HL-60/S4 treated with retinoic acid at 250 ng/mL for 4 days and 3 days (cell line): ENCODE results near the gene RRP9.

Experiments used
- in situ Hi-C: fragments of 300-500 bp; cut with MboI; formaldehyde crosslinking; loops from 2 replicates; pipeline ENCODE4 v1.7.0; 2022; ENCODE audit warnings: low sequenced_read_pairs

RRP9 gene

DNA sequence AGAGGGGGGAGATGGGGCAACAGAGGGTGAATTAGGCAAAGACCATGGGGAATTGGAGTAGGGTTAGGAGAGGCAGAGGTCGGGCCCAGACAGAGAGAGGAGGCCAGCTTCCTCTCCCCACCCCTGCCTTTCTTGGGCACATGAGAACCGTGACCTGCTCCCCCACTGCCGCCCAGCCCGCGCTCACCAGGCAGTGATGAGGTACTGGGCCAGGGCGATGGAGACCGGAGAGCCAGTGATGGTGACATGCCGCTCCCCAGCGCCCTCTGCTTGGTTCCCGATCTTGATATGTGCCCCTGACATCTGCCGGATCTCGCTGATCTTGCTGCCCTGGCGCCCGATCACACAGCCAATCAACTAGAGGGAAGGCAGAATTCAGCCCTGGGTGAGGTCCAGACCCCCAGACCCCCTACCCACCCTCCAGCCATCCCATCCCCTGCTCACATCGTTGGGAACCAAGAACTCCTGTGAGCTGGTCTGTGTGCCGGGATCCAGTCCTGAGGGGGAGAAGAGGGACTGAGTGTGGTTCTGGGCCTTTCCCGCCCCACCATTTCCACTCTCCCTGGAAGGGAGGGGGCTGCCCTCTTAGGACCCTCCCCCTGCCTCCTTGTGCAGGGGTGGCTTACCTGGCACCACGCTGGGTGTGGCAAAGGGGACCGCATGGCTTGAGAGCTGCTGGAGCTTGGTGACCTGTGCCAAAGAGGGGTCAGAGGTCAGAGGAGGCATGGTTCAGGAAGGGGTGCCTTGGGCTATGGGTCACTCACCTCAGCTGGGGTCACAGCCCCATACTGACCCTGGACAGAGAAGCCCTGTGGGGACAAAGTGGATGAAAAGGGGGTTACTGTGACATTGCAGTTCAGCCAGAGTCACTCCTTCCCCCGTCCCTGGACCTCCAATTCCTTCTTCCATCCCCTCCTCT, 17.2 kb upstream of the RRP9 start:
- in situ Hi-C loops: no loop called here

DNA sequence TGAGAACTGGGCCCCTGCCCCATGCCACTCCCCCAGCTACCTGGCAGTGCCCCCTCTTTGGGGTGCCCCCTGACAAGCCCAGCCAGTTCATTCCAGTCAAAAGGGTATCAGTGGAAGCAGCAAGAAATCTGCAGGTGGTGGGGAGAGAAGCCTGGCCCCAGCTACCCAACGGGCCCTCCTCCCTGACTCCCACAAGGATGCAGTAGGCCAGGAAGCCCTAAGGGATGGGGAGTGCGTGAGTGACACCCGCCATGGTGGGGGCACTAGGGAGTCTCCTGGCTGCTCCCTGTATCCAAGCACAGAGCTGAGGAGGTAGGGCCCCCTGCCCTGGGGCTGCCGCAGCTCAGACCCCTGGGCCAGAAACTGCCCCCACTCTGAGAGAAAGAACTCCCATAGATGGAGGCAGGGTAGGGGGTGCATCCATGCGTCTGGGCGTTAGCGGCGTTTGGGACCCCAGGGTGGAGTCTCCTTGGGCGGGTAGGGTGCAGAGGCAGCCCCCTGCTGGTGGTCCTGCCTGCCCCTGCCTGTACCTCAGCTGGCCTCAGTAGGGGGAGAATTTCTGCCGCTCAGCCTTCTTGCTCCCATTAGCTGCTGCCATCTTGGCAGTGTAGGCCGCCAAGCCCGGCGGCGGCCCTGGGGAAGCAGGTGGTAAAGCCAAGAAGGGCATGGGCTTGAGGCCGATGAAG, 16.0 kb upstream of the RRP9 start:
- in situ Hi-C loops: no loop called here

DNA sequence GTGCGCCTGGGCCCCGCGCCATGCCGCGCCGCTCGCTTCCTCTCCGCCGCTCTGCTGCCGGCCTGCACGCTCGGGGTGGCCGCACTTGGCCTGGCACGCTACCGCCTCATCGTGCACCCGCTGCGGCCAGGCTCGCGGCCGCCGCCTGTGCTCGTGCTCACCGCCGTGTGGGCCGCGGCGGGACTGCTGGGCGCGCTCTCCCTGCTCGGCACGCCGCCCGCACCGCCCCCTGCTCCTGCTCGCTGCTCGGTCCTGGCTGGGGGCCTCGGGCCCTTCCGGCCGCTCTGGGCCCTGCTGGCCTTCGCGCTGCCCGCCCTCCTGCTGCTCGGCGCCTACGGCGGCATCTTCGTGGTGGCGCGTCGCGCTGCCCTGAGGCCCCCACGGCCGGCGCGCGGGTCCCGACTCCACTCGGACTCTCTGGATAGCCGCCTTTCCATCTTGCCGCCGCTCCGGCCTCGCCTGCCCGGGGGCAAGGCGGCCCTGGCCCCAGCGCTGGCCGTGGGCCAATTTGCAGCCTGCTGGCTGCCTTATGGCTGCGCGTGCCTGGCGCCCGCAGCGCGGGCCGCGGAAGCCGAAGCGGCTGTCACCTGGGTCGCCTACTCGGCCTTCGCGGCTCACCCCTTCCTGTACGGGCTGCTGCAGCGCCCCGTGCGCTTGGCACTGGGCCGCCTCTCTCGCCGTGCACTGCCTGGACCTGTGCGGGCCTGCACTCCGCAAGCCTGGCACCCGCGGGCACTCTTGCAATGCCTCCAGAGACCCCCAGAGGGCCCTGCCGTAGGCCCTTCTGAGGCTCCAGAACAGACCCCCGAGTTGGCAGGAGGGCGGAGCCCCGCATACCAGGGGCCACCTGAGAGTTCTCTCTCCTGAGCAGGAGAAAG, 14.4 kb upstream of the RRP9 start:
- in situ Hi-C loops: no loop called here

DNA sequence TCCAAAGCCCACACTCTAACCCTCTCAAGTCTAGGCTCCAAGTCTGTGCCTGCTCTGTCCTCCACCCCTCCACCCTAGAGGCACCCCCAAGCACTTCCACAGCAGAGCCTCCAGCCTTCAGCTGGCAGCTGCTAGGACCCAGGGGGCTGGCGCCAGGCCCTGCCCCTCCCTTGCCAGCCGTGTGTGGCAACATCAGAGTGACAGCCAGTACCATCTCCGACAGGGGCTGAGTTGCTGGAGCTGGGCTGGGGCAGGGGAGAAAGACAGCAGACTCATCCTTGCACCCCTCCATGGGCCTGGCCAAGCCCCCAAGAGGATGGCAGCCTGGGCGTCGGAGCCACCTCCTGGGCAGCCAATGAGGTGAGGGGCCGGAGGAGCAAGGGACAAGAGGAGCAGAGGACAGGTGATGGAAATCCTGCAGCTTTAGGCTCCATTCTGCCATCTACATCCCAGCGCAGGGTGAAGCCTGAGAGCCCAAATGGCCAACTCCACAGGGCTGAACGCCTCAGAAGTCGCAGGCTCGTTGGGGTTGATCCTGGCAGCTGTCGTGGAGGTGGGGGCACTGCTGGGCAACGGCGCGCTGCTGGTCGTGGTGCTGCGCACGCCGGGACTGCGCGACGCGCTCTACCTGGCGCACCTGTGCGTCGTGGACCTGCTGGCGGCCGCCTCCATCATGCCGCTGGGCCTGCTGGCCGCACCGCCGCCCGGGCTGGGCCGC, 13.6 kb upstream of the RRP9 start, which contains the start of gene GPR62:
Gene GPR62, plus strand, starts transcription at position 207 of the 718 bp plus-strand sequence. Its CDS starts 272 bp downstream, at position 479.
- in situ Hi-C loops: no loop called here

DNA sequence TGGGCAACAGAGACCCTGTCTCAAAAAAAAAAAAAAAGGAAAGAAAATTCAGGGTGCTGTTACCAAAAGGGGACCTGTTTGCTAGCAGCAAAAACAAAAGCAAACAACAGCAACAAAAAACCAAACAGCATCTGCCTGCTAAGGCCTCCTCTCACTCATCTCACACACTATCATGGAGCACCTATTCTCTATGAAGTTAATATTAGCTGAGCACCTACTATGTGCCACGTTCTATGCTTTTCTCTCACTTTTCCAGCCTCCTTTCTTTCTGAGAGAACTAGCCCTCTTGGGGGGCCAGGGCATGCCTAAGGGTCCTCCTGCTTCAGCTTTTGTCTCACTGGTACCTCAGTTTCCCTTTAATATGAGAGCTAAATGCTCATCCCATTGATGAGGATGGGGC, 13.0 kb upstream of the RRP9 start:
- in situ Hi-C loops: no loop called here

DNA sequence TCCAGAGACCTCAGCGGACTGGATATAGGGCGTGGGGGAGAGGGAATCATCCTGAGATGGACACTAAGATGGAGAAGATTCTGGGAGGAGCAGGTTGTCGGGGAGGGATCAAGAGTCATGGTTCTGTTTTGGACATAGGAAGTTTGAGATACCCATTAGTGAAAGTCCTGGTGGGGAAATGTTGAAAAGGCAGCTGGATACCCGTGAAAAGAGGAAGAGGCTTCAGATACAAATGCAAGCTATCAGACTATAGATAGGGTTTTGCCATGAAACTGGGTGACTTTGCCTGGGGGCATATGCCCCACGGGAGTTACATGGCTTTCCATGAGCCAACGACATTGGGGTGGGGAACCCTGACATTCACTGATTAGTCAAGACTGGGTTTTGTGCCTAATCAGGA, 12.4 kb upstream of the RRP9 start:
- in situ Hi-C loops: no loop called here

DNA sequence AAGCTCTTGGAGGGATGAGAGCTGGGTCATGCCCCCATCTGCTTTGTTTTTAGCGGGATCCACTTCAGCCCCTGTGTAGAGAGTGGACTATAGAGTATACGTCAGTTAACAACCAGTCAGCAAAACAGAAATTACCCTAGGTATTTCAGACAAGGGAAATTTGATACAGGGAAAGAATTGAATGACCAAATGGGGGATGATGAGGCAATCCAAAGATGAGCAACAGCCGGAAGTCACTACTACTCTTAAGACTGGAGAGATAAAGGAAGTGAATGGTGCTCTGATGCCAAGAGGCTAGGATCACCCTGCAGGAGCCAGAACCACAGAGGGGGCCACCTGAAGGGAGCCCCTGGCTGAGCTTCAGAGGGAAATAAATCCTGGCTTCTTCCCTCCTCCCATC, 11.7 kb upstream of the RRP9 start:
- in situ Hi-C loops: no loop called here

DNA sequence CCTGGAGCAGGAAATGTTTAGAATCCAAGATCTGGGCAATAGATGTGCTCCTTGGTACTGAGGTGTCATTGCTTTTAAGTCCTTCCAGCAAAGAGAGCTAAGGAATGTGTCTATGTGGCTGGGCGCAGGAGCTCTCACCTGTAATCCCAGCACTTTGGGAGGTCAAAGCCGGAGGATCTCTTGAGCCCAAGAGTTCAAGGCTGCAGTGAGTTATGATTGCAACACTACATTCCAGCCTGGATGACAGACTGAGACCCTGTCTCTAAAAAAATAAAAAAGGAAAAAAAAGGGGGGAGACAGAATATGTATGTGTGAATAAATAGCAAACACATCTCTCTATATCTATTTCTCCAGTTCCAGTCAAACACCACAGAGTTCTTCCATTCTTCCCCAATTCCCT, 9.2 kb upstream of the RRP9 start:
- in situ Hi-C loops: no loop called here

GRCh38 chr3:51949121-51949520, 7.4 kb upstream of the RRP9 start:
- in situ Hi-C loops: no loop called here

GRCh38 chr3:51948016-51948580, 6.4 kb upstream of the RRP9 start:
- in situ Hi-C loops: no loop called here

DNA sequence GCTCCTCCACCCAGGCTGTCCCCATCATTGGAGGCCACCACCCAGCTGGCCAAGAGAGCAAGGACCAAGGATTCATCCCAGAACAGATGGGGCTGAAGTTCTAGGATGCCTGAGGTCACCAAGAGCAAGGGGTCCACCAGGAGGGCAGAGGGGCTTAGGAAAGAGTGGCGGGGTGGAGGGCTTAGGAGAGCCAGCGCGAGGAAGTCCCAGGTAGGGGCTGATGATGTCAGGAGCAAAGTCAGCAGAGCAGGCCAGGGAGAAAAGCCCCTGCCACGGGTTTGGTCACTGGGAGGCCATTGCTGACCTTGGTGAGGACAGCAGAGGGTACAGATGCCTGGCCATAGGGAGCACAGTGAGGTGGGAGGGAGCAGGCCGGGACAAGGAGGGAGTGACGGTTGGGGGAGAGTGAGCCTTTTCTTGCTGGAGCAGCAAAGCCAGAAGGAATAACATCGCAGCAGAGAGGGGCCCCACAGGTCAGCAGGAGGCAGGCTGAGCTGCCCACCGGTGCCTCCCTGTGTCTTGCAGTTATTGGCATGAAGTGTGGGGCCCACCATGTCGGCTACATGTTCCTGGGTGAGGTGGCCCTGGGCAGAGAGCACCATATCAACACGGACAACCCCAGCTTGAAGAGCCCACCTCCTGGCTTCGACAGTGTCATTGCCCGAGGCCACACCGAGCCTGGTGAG, 5.7 kb upstream of the RRP9 start:
- in situ Hi-C loops: no loop called here

GRCh38 chr3:51946796-51947195, 5.1 kb upstream of the RRP9 start:
- in situ Hi-C loops: no loop called here

DNA sequence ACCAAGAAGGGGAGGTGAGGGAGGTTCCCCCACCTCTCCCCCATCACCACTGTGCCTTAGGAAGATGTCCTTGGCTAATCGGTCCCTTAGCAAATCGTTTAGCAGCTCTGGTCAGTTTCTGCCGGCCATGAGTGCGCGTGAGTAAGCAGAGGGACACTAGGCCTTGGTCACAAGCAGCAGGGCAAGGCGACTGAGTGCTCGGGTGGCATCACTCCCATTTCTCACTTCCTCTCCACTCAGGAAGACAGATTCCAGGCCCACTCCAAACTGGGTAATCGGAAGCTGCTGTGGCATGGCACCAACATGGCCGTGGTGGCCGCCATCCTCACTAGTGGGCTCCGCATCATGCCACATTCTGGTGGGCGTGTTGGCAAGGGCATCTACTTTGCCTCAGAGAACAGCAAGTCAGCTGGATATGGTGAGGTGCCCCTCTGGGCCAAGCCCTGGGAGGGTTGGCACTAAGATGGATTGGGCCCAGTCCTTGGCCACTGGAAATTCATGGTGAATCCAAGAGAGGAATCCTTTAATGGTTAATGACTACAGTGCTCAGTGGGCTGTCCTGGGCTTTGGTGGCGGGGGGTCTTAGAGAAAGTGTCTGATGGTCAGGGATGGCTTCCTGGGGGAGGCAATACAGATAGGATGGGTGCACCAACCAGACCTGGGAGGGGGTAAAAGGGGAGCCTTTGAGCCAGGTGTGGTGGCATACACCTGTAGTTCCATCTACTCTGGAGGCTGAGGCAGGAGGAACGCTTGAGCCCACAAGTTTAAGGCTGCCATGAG, 4.4 kb upstream of the RRP9 start:
- in situ Hi-C loops: no loop called here

DNA sequence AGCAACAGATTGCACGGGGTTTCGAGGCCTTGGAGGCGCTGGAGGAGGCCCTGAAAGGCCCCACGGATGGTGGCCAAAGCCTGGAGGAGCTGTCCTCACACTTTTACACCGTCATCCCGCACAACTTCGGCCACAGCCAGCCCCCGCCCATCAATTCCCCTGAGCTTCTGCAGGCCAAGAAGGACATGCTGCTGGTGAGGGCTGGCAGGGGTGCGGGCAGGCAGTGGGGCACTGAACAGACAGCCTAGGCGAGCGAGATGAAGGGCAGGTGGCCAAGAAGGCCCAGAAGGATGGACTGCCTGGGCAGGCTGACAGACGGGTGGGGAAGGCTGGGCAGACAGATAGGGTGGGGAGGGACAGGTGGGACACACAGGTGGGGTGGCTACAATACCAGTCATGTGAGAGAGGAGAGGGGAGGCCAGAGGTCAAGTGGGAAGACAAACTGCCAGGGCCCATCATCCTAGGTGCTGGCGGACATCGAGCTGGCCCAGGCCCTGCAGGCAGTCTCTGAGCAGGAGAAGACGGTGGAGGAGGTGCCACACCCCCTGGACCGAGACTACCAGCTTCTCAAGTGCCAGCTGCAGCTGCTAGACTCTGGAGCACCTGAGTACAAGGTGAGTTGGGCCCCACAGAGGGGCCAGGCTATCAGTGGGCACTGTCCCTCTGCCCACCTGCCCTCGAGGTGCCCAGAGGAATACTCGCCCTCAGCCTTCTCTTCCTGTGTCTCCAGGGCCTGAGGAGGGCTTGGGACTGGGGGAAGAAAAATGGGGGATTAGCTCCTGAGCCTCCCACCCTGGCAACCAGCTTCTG, 3.5 kb upstream of the RRP9 start:
- in situ Hi-C loops: no loop called here

DNA sequence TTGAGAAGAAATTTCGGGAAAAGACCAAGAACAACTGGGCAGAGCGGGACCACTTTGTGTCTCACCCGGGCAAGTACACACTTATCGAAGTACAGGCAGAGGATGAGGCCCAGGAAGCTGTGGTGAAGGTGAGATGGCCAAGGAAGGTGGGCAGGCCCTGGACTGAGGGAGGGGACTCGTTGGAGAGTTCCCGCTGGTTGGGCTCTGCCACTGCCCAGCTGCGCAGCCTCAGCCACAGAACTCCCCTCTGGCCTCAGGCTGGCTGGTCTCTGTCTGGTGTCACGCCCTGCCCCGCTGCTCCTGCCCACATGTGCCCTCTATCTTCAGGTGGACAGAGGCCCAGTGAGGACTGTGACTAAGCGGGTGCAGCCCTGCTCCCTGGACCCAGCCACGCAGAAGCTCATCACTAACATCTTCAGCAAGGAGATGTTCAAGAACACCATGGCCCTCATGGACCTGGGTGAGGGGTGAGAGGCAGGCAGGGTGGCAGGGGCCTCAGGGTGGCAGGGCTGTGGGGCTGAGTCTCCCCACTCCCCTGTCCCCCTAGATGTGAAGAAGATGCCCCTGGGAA, 2.8 kb upstream of the RRP9 start:
- in situ Hi-C loops: no loop called here

- in situ Hi-C loops: no loop called here
Measured at GRCh38 chr3:51943451-51944391, 2.0 kb upstream of the RRP9 start.
